NCI-H2107 treated with DMSO at 0.1 percent for 48 hours (cell line): Measurements from ENCODE around the gene PRR18.

Source experiments
- DNase-seq: peaks from one replicate; lab custom pipeline; 2025; ENCODE audit not compliant: unreplicated experiment; lab: John Stamatoyannopoulos, UW

Gene PRR18

DNA sequence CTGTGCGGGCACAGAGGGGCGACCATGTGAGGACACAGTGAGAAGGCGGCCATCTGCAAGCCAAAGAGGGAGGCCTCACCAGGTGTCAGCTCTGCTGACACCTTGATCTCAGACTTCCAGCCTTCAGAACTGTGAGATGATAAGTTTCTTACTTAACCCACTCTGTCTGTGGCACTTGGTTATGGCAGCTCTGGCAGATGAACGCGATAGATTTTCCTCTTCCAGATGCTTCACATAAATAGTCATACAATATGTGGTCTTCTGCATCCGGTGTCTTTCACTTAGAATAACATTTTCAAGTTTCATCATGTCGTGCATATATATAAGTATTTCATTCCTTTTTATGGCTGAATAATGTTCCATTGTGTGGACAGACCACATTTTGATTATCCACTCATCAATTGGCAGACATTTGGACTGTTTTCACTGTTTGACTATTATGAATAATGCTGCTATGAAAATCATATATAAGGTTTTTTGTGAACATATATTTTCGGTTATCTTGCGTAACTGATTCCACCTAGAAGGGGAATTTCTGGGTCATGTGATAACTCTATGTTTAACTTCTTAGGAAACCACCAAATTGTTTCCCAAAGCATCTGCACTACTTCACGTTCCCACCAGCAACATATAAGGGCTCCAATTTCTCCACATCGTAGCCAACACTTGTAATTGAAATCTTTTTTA is 30.2 kb downstream of the PRR18 start:
- no peak for DNase-seq

GRCh38 chr6:166277018-166277417 is 31.2 kb downstream of the PRR18 start:
- DNase-seq: no peak

DNA sequence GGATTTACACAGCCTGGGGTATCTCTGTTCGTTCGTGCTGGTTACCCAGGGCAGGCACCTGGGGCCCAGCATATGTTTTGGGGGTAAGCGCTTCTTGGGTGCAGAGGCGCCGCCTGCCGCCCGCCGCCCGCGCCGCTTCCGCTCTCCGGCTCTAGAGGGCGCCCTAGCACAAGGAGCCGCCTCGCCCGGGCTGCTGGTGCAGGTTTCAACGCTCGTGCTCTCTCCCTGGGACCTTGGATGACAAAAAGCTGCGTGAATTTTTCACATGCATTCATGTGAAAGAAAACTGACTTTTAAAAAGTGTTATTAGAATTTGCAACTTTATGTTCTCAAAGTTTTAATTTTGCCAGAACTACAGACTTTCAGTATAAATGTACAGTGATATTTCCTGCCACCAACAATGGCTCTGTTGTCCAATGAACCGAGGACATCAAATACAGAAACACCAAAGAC is 32.5 kb downstream of the PRR18 start:
- no peak for DNase-seq

DNA sequence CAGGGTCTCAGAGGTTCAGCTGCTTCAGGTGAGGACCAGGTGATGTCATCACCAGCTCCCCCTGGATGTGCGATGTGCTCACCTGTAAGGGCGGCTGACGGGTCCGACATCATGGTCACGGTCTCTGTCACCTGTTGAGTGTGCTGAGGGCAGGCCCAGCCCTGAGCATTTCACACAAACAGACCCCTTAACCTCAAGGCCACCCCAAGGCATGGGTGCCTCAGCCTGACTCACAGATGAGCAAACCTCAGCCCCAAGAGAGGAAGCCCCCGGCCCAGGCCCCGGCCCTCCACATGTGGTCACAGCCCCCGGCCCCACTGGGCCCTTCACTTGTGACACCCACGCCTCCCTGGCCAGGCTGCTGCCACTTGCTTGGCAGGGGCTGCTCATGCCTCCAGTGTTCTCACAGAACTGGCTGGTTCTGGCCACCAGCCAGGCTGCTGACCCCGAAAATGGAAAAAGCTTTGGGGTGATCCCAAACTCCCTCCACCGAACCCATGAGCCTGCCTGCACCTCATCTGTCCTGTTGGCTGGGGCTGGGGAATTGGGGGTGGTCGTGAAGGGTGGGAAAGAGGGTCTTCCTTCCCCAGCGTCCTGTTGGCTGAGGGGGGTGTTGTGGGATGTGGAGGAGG is 33.3 kb downstream of the PRR18 start:
- no peak for DNase-seq

DNA sequence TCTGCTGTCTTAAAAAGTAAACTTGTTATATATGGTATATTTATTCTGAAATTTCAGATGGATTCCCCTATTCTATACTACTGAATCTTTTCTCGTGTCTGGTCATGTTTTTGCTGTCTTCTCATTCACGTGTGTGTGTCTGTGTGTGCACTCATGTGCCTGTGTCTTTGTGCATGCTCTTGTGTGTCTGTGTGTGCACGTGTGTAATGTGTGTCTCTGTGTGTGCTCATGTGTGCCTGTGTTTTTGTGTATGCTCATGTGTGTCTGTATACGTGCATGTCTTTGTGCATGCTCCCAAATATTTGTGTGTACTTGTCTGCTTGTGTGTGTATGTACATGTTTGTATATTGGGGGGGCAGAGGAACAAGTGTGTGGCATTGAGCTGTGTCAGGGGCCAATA is 34.0 kb downstream of the PRR18 start:
- no peak for DNase-seq

- no peak for DNase-seq
Measured at GRCh38 chr6:166271376-166271765, 36.8 kb downstream of the PRR18 start.

DNA sequence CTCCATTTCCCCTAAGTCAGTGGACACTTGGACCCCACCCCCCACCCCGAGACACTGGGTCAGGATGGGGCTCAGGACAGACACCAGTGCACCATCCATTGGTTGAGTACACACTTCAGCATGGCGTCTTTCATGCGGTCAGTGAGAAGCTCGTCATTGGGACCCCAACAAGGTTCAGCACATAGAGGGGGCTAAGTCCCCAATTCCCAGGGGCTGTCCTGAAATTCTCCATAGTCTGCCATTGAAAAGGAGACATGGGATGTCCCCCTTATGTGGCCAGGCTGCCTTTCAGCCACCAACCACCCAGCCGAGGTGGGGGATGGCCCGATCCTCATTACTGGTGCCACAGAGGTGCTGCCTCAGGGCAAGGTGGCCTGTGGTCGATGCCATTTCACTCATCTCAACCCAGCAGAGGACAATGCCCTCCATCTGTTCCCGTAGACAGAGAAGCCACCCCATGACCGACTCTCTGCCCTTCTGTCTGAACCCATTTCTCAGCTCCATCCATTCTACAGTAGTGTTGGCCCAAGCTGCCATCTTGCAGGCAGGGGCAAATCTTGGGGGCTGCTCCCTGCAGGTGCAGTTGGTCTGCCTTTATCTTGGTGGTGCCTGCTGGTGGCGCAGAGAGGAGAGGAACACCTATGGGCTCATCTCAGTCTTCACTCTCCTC is 37.4 kb downstream of the PRR18 start:
- DNase-seq: no peak

GRCh38 chr6:166269301-166270039 is 38.7 kb downstream of the PRR18 start:
- DNase-seq: no peak

DNA sequence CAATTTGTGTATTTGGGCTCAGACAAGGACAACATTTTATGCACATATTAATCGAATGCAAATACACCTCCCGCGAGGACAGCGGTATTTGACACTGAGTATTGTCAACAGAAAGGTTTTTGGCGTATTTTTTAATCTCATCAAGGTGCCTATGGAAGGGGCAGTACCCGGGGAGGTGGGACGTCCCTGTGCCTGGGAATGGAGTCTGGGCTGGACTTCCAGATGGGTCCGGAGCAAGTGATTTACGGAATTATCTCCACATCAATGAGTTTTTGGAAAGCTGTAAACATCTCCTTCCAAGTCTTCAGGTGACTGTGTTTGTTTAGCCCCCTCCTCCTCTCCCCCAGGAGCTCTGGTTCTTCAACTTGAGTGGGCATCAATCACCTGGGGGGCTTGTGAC is 39.8 kb downstream of the PRR18 start:
- DNase-seq: no peak

DNA sequence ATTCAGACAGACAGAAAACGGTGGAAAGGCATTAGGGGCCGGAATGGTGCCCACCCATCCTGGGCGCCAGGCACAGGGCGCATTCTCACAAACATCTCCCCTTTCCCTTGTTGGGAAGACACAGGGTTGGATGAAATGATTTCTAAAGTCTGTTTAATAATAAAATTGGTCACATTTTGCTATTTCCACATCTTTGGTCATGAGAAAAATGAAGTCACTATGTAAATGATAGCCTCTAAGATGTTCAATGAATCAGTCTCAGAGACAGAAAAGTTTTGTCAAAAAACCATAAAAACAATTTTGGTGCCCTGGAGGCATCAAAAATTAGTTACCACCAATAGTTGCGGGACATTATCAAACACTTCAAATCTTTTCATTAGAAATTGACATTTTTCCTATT is 40.7 kb downstream of the PRR18 start:
- no peak for DNase-seq

GRCh38 chr6:166266336-166266735 is 41.9 kb downstream of the PRR18 start:
- DNase-seq: no peak

DNA sequence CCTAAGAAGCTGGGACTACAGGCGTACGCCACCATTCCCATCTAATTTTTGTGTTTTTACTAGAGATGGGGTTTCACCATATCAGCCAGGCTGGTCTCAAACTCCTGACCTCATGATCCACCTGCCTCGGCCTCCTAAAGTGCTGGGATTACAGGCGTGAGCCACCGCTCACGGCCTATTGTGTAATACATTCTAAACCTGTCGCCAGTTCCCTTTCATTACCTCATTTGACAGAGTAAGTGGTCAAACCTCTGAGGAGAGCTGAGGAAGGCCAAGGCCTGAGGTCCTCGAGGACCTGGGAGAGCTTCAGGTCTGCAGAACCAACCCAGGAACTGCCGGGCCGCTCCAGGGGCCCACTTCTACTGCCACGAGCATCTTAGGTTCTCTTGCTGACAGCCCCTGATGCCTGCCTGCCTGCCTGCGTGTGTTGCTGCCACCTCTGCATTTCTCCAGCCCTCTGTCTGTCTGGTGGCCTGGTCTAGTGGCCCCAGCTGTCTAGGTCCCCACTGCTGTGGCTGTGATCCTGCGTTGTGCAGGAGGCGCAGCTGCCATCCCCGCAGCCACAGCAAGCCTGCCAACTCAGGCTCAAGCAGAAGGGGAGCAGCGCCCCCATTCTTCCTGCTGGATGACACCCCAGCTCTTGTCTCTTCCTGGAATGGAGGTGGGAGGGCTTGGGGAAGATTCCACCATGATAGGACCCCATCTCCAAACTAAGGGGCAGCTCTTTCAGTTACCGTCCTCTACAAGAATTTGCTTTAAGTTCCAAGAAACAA is 45.3 kb downstream of the PRR18 start:
- DNase-seq: no peak

- DNase-seq: no peak
Measured at GRCh38 chr6:166259296-166259977, 48.8 kb downstream of the PRR18 start.

- DNase-seq: no peak
Measured at GRCh38 chr6:166258854-166259276, 49.3 kb downstream of the PRR18 start.

- DNase-seq: no peak
Measured at GRCh38 chr6:166257911-166258318, 50.3 kb downstream of the PRR18 start.
